ENCODE results near the gene PPP1R3E. TPM values are rescaled to one million over a fixed set of nuclear protein-coding genes. Genes with fewer than 3 reads are reported as not detected.

PPP1R3E gene
- total and polyA plus RNA-seq, 2 of the 13 experiments (the other 11 are each of a cell fraction or from before 2014, with no cell fraction given): 16.5 to 26.5 TPM

- no peak for TF ChIP-seq USF2 (IDR thresholded peaks at IDR 0.05; ENCODE audit: low read depth, low read length)
- TF ChIP-seq USF2 (CRISPR knock-in tag; IDR thresholded peaks at IDR 0.05; ENCODE audit: borderline replicate concordance): no peak
- TF ChIP-seq, protein P1, sequence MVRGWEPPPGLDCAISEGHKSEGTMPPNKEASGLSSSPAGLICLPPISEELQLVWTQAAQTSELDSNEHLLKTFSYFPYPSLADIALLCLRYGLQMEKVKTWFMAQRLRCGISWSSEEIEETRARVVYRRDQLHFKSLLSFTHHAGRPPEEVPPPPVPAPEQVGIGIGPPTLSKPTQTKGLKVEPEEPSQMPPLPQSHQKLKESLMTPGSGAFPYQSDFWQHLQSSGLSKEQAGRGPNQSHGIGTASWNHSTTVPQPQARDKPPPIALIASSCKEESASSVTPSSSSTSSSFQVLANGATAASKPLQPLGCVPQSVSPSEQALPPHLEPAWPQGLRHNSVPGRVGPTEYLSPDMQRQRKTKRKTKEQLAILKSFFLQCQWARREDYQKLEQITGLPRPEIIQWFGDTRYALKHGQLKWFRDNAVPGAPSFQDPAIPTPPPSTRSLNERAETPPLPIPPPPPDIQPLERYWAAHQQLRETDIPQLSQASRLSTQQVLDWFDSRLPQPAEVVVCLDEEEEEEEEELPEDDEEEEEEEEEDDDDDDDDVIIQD (CRISPR knock-in tag; IDR thresholded peaks at IDR 0.05; ENCODE audit: low read depth): 0 out of 2 replicates have a peak, but pooled peaks have one; percentile 22
- peak; percentile 68; the same call in 1 of the 2 replicates for TF ChIP-seq ZNF264 (CRISPR knock-in tag; IDR thresholded peaks at IDR 0.05)
- TF ChIP-seq SRSF9 (IDR thresholded peaks at IDR 0.05; ENCODE audit: borderline replicate concordance, insufficient read depth, low read depth, low read length, poor library complexity, severe bottlenecking): no peak
- TF ChIP-seq ZNF761 (CRISPR knock-in tag; conservative IDR thresholded peaks at IDR 0.05): no peak
- TF ChIP-seq DR1 (CRISPR knock-in tag; IDR thresholded peaks at IDR 0.05): no peak
- TF ChIP-seq, protein P2, sequence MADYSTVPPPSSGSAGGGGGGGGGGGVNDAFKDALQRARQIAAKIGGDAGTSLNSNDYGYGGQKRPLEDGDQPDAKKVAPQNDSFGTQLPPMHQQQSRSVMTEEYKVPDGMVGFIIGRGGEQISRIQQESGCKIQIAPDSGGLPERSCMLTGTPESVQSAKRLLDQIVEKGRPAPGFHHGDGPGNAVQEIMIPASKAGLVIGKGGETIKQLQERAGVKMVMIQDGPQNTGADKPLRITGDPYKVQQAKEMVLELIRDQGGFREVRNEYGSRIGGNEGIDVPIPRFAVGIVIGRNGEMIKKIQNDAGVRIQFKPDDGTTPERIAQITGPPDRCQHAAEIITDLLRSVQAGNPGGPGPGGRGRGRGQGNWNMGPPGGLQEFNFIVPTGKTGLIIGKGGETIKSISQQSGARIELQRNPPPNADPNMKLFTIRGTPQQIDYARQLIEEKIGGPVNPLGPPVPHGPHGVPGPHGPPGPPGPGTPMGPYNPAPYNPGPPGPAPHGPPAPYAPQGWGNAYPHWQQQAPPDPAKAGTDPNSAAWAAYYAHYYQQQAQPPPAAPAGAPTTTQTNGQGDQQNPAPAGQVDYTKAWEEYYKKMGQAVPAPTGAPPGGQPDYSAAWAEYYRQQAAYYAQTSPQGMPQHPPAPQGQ (CRISPR knock-in tag; IDR thresholded peaks at IDR 0.05; ENCODE audit: borderline replicate concordance): peak; percentile 57; the same call in 1 of the 2 replicates
- no peak; the same call in 1 of the 2 replicates for TF ChIP-seq ZNF460 (CRISPR knock-in tag; IDR thresholded peaks at IDR 0.05; ENCODE audit: borderline replicate concordance)
- TF ChIP-seq ISX (CRISPR knock-in tag; conservative IDR thresholded peaks at IDR 0.05): peak; percentile 82; the same call in 1 of the 2 replicates
- TF ChIP-seq POGZ (CRISPR knock-in tag; IDR thresholded peaks at IDR 0.05): no peak
- TF ChIP-seq, protein P3, sequence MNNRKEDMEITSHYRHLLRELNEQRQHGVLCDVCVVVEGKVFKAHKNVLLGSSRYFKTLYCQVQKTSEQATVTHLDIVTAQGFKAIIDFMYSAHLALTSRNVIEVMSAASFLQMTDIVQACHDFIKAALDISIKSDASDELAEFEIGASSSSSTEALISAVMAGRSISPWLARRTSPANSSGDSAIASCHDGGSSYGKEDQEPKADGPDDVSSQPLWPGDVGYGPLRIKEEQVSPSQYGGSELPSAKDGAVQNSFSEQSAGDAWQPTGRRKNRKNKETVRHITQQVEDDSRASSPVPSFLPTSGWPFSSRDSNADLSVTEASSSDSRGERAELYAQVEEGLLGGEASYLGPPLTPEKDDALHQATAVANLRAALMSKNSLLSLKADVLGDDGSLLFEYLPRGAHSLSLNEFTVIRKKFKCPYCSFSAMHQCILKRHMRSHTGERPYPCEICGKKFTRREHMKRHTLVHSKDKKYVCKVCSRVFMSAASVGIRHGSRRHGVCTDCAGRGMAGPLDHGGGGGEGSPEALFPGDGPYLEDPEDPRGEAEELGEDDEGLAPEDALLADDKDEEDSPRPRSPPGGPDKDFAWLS (CRISPR knock-in tag; IDR thresholded peaks at IDR 0.05; ENCODE audit: borderline replicate concordance): no peak
- TF ChIP-seq ZNF784 (CRISPR knock-in tag; IDR thresholded peaks at IDR 0.05; ENCODE audit: borderline replicate concordance): 0 out of 2 replicates have a peak, but pooled peaks have one; percentile 55
- TF ChIP-seq ZNF501 (CRISPR knock-in tag; IDR thresholded peaks at IDR 0.05): 0 out of 2 replicates have a peak, but pooled peaks have one; percentile 43
- no peak; the same call in 1 of the 2 replicates for TF ChIP-seq ZNF792 (CRISPR knock-in tag; IDR thresholded peaks at IDR 0.05)
- no peak for TF ChIP-seq ZNF20 (CRISPR knock-in tag; IDR thresholded peaks at IDR 0.05)
- peak in 1 of 2 experiments; percentile 34; a peak in 1 of 4 replicates for TF ChIP-seq POLR2A (IDR thresholded peaks at IDR 0.05; ENCODE audit: insufficient read depth in 1 of 2, low read depth in 2 of 2, low read length in 2 of 2)
These were observed 7.7 kb downstream of the PPP1R3E start (continued) for GRCh38 chr14:23294734-23295561.
